ENCODE data around the gene RER1. TPM values are rescaled to one million over a fixed set of nuclear protein-coding genes. Genes with fewer than 3 reads are reported as not detected.
A peak's percentile ranks its signal among the peaks of the same experiment; 100 is the strongest.

RER1 gene
- total RNA-seq, 1 experiment from 2014 or later = 55.7 TPM

- in situ Hi-C loops (cut with HindIII; ENCODE audit: low pct_unique_long_range_greater_than_20kb, low sequenced_read_pairs) = no loop called here
- peak; percentile 66 for DNase-seq (ENCODE audit: low read depth)
These were observed 21.3 kb downstream of the RER1 start for GRCh38 chr1:2412773-2413494.

- in situ Hi-C loops (cut with HindIII; ENCODE audit: low pct_unique_long_range_greater_than_20kb, low sequenced_read_pairs) = no loop called here
- DNase-seq (ENCODE audit: low read depth) = peak; percentile 54
These were observed 22.1 kb downstream of the RER1 start for GRCh38 chr1:2413495-2414296.

- in situ Hi-C loops (cut with HindIII; ENCODE audit: low pct_unique_long_range_greater_than_20kb, low sequenced_read_pairs) = no loop called here
- DNase-seq (ENCODE audit: low read depth) = peak; percentile 69
These were observed 22.8 kb downstream of the RER1 start for GRCh38 chr1:2414297-2414958.

GRCh38 chr1:2415337-2415736 is 23.7 kb downstream of the RER1 start:
- no peak for DNase-seq (ENCODE audit: low read depth)
- in situ Hi-C loops (cut with HindIII; ENCODE audit: low pct_unique_long_range_greater_than_20kb, low sequenced_read_pairs) = no loop called here

- in situ Hi-C loops (cut with HindIII; ENCODE audit: low pct_unique_long_range_greater_than_20kb, low sequenced_read_pairs) = no loop called here
- no peak for DNase-seq (ENCODE audit: low read depth)
These were observed 24.2 kb downstream of the RER1 start for GRCh38 chr1:2415801-2416208.

- in situ Hi-C loops (cut with HindIII; ENCODE audit: low pct_unique_long_range_greater_than_20kb, low sequenced_read_pairs) = no loop called here
- no peak for DNase-seq (ENCODE audit: low read depth)
These were observed 24.8 kb downstream of the RER1 start for GRCh38 chr1:2416403-2416802.

GRCh38 chr1:2417083-2417832 is 25.6 kb downstream of the RER1 start:
- in situ Hi-C loops (cut with HindIII; ENCODE audit: low pct_unique_long_range_greater_than_20kb, low sequenced_read_pairs) = no loop called here
- DNase-seq (ENCODE audit: low read depth) = no peak

GRCh38 chr1:2417833-2418225 is 26.2 kb downstream of the RER1 start:
- DNase-seq (ENCODE audit: low read depth) = no peak
- in situ Hi-C loops (cut with HindIII; ENCODE audit: low pct_unique_long_range_greater_than_20kb, low sequenced_read_pairs) = no loop called here

- no peak for DNase-seq (ENCODE audit: low read depth)
- in situ Hi-C loops (cut with HindIII; ENCODE audit: low pct_unique_long_range_greater_than_20kb, low sequenced_read_pairs) = no loop called here
These were observed 27.2 kb downstream of the RER1 start for GRCh38 chr1:2418791-2419320.

GRCh38 chr1:2419416-2419815 is 27.8 kb downstream of the RER1 start:
- in situ Hi-C loops (cut with HindIII; ENCODE audit: low pct_unique_long_range_greater_than_20kb, low sequenced_read_pairs) = no loop called here
- no peak for DNase-seq (ENCODE audit: low read depth)

GRCh38 chr1:2422523-2422922 is 30.9 kb downstream of the RER1 start:
- DNase-seq (ENCODE audit: low read depth) = no peak
- in situ Hi-C loops (cut with HindIII; ENCODE audit: low pct_unique_long_range_greater_than_20kb, low sequenced_read_pairs) = no loop called here

GRCh38 chr1:2425892-2426291 is 34.3 kb downstream of the RER1 start:
- in situ Hi-C loops (cut with HindIII; ENCODE audit: low pct_unique_long_range_greater_than_20kb, low sequenced_read_pairs) = no loop called here

GRCh38 chr1:2426540-2426939 is 34.9 kb downstream of the RER1 start:
- in situ Hi-C loops (cut with HindIII; ENCODE audit: low pct_unique_long_range_greater_than_20kb, low sequenced_read_pairs) = no loop called here
- no peak for DNase-seq (ENCODE audit: low read depth)

More at GRCh38 chr1:2425892-2426291, 34.3 kb downstream of the RER1 start:
- no peak for DNase-seq (ENCODE audit: low read depth)

- DNase-seq (ENCODE audit: low read depth) = no peak
- in situ Hi-C loops (cut with HindIII; ENCODE audit: low pct_unique_long_range_greater_than_20kb, low sequenced_read_pairs) = no loop called here
These were observed 35.4 kb downstream of the RER1 start for GRCh38 chr1:2427051-2427450.

- no peak for DNase-seq (ENCODE audit: low read depth)
- in situ Hi-C loops (cut with HindIII; ENCODE audit: low pct_unique_long_range_greater_than_20kb, low sequenced_read_pairs) = no loop called here
These were observed 36.3 kb downstream of the RER1 start for GRCh38 chr1:2427976-2428375.

GRCh38 chr1:2428490-2428889 is 36.8 kb downstream of the RER1 start:
- in situ Hi-C loops (cut with HindIII; ENCODE audit: low pct_unique_long_range_greater_than_20kb, low sequenced_read_pairs) = no loop called here
- DNase-seq (ENCODE audit: low read depth) = no peak

- DNase-seq (ENCODE audit: low read depth) = no peak
- in situ Hi-C loops (cut with HindIII; ENCODE audit: low pct_unique_long_range_greater_than_20kb, low sequenced_read_pairs) = no loop called here
These were observed 38.3 kb downstream of the RER1 start for GRCh38 chr1:2429780-2430591.

GRCh38 chr1:2430592-2430973 is 38.9 kb downstream of the RER1 start:
- no peak for DNase-seq (ENCODE audit: low read depth)
- in situ Hi-C loops (cut with HindIII; ENCODE audit: low pct_unique_long_range_greater_than_20kb, low sequenced_read_pairs) = no loop called here

All from Caki2 (cell line).